Femur (tissue), 1 donor: ENCODE measurements around the gene NCAPG2.
"Not testable (repeated sequence)": the region's sequence is repeated elsewhere in the genome, so short reads cannot be mapped to it uniquely, and the experiment has no call there.

Experiments
- DNase-seq: peaks from one replicate; pipeline ENCODE4 v3.0.0-alpha.2; 2017

NCAPG2 gene

GRCh38 chr7:158703679-158704523, 703 bp downstream of the NCAPG2 start:
- DNase-seq: not testable (repeated sequence)

- DNase-seq: no peak
Observed at GRCh38 chr7:158702944-158703343, 1.7 kb downstream of the NCAPG2 start.

DNA sequence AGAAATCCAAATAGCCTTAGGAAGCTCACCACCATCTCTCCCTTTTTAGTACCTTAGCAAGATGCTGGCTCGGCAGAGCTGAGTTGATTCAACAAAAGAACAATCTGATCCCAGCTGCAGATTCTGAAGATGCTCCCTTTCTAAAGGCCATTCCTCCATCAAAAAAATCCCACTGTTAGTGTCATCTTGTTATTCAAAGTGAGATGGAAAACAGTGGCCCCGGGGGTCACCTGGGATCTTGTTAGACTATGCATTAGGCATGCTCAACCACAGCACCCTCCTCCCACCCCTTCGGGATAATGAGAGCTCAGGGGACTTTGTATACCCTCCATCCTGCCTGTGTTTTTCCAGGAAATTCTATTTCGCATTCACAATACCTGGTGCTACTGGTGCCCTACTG, 2.4 kb downstream of the NCAPG2 start:
- DNase-seq: no peak

GRCh38 chr7:158700008-158700407, 4.6 kb downstream of the NCAPG2 start:
- DNase-seq: no peak

DNA sequence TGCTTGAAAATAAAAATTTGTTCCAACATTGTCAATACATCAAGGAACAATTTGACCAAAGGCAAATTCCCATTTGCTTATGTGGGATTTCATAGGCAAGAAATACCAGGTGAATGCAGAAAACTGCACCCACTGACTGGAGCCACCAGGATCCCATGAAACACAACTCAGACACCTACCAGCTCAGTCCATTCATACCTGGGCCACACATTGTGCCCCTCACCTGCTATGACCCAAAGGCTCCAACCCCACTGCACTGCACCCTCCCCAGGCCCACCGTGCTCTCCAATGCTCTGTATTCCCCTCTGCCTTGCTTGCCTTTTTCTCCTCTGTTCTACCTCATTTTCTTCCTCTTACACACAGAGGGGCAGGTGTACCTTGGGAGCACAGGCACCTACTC, 5.3 kb downstream of the NCAPG2 start:
- no peak for DNase-seq

- no peak for DNase-seq
Observed at GRCh38 chr7:158698657-158699195, 5.9 kb downstream of the NCAPG2 start.

GRCh38 chr7:158697597-158697996, 7.0 kb downstream of the NCAPG2 start:
- DNase-seq: not testable (repeated sequence)

- DNase-seq: peak; percentile 73
Observed at GRCh38 chr7:158695726-158696452, 8.7 kb downstream of the NCAPG2 start.

DNA sequence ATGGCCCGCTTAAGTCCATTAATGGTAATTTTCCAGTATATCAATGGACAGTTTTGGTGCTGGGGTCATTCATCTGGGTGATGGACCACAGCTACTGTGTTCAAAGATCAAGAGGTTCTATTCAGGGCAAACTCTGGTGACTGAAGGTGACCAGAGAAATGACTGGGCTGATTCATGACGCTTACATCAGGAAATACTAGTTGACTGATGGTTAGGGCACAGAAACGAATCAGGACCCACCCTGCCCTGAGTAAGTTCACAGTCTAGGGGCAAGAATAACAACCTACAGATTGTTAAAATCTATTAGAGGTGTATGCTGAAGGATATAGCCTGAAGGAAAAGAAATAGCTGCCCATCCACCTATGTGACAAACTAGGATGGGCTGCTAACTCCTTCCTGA, 9.5 kb downstream of the NCAPG2 start:
- no peak for DNase-seq

GRCh38 chr7:158694650-158695049, 10.0 kb downstream of the NCAPG2 start:
- no peak for DNase-seq

DNA sequence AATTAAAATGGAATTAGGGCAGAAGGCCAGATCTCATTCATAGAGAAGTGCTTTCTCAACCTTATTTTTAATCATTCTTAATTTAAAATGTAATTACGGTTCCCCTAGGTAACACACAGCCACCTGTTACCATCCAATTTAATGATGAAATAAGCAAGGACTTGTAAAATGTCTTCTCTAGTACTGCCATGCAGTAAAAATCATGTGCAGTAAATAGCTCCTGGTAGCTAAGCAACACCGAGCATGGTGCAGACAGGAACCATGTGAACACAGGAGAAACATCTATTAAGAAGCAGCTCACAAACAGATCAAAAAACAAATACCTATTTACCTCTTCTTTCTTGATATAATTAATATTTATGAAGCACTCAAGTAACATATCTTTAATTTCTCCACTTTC, 15.1 kb downstream of the NCAPG2 start:
- DNase-seq: no peak

- DNase-seq: no peak
Observed at GRCh38 chr7:158687406-158687805, 17.2 kb downstream of the NCAPG2 start.

- no peak for DNase-seq
Observed at GRCh38 chr7:158685693-158686092, 18.9 kb downstream of the NCAPG2 start.

GRCh38 chr7:158684329-158684728, 20.3 kb downstream of the NCAPG2 start:
- no peak for DNase-seq

GRCh38 chr7:158683541-158683940, 21.1 kb downstream of the NCAPG2 start:
- DNase-seq: no peak

- DNase-seq: no peak
Observed at GRCh38 chr7:158682456-158682855, 22.1 kb downstream of the NCAPG2 start.

- DNase-seq: no peak
Observed at GRCh38 chr7:158680754-158681153, 23.9 kb downstream of the NCAPG2 start.

- DNase-seq: no peak
Observed at GRCh38 chr7:158676906-158677305, 27.7 kb downstream of the NCAPG2 start.

- DNase-seq: no peak
Observed at GRCh38 chr7:158676171-158676840, 28.3 kb downstream of the NCAPG2 start.

DNA sequence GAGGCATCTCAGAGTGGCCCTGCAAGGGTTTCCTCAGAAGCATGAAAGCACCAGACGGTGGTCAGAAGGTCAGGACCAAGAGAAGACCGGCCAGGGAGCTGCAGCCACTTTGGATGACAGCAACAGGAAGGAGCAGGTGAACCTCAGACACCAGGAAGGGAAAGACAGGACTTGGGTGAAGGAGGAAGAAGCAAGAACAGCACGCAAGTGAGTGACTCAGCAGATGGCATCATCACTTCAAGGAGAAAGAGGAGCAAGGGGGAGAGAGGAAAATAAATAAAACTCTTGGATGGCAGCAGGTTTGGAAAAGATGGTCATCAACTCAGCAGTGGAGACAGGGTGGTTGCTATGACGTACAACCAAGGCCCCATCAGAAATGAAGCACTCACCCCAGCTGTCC, 31.6 kb downstream of the NCAPG2 start:
- DNase-seq: no peak

GRCh38 chr7:158668086-158668485, 36.5 kb downstream of the NCAPG2 start:
- not testable (repeated sequence) for DNase-seq

GRCh38 chr7:158666966-158667678, 37.5 kb downstream of the NCAPG2 start:
- DNase-seq: not testable (repeated sequence)

- no peak for DNase-seq
Observed at GRCh38 chr7:158666401-158666800, 38.2 kb downstream of the NCAPG2 start.
